Measurements from ENCODE around the gene LTBP3. TPM values are rescaled to one million over a fixed set of nuclear protein-coding genes. Genes with fewer than 3 reads are reported as not detected.

The LTBP3 gene
- total RNA-seq, 1 experiment from 2014 or later = 248 TPM

DNA sequence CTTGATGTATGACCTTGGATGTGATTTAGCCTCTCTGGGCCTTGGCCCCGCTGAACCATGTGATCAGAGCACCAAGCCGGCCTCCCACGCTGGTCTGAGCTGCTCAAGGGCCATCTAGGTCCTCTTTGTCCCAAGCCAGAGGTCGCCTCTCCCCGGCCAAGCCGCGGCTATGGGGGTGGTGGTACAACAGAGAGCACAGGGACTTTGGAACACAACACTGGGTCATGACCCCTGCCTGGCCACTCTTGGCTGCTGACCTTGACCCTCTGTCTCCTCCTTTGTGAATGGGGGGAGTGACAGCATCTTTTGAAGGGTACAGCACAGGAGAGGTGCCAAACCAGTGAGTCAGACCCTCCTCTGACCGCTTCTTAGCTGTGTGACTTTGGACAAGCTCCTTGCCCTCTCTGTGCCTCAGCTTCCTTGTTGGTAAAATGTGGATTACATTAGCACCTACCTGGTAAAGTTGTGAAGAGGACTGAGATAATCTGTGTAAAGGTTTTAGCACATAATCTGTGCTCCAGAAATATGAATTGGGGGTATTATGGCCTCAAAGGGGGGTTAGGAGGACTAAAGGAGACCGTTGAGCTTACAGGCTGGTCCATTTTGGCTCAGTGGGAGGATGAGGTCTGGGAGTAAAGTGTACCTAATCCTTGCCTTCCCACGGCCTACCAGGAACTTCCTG is 28.5 kb downstream of the LTBP3 start:
- CTCF ChIA-PET = interaction anchor here (0.7 to 0.9 kb wide), 2 partner anchors 11 to 1407 kb away, joined by 3 read pairs; no protein-coding TSS in a partner anchor
- H3K4me3 ChIP-seq (replicated peaks in 1 of 2; ENCODE audit: low read depth in 1 of 2, low read length in 2 of 2) = no peak overlapping the region
- no TSS peak for BruUV-seq (replicated peaks)
- no peak for ATAC-seq
- H3K9ac ChIP-seq (ENCODE audit: low read length) = no peak overlapping the region
- no peak overlapping the region for H3K4me2 ChIP-seq (ENCODE audit: low read length)
- peaks cover 0 to 11% of the 10 kb centered on the region in 2 experiments; a peak in 2 of 4 replicates for H3K4me1 ChIP-seq (ENCODE audit: control insufficient read depth in 1 of 2, insufficient read depth in 2 of 2, low read length in 2 of 2)
- H3K79me2 ChIP-seq (ENCODE audit: insufficient read depth, low read length) = peaks cover 20% of the 10 kb centered on the region
- POLR2A ChIA-PET = interaction anchor here (2.3 kb wide), 1 partner anchor 11 kb away, joined by 8 read pairs; no protein-coding TSS in a partner anchor
- H3K27me3 ChIP-seq (ENCODE audit: insufficient read depth, low read length) = no peaks in the 10 kb centered on the region
- intact Hi-C loops (cut with micrococcal nuclease) = no loop called here
- TF ChIP-seq EZH2 (IDR thresholded peaks at IDR 0.05) (no peak), ELF1 (IDR thresholded peaks at IDR 0.05; ENCODE audit: borderline replicate concordance, low read depth) (no peak), ZFX (IDR thresholded peaks at IDR 0.05) (no peak), EZH2phosphoT487 (IDR thresholded peaks at IDR 0.05; ENCODE audit: borderline replicate concordance) (no peak), ZNF274 (IDR thresholded peaks at IDR 0.05; ENCODE audit: low read depth, low read length) (no peak), TCF7L2 (IDR thresholded peaks at IDR 0.05; ENCODE audit: borderline replicate concordance, extremely low read depth, insufficient read depth, insufficient read length) (no peak), CBX3 (IDR thresholded peaks at IDR 0.05; ENCODE audit: low read depth) (no peak)
- TF ChIP-seq, protein P1, sequence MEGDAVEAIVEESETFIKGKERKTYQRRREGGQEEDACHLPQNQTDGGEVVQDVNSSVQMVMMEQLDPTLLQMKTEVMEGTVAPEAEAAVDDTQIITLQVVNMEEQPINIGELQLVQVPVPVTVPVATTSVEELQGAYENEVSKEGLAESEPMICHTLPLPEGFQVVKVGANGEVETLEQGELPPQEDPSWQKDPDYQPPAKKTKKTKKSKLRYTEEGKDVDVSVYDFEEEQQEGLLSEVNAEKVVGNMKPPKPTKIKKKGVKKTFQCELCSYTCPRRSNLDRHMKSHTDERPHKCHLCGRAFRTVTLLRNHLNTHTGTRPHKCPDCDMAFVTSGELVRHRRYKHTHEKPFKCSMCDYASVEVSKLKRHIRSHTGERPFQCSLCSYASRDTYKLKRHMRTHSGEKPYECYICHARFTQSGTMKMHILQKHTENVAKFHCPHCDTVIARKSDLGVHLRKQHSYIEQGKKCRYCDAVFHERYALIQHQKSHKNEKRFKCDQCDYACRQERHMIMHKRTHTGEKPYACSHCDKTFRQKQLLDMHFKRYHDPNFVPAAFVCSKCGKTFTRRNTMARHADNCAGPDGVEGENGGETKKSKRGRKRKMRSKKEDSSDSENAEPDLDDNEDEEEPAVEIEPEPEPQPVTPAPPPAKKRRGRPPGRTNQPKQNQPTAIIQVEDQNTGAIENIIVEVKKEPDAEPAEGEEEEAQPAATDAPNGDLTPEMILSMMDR (IDR thresholded peaks at IDR 0.05 in 2 of 3, conservative IDR thresholded peaks at IDR 0.05 in 1 of 3; ENCODE audit: borderline replicate concordance in 1 of 3, insufficient read depth in 1 of 3, low read depth in 2 of 3, low read length in 2 of 3) = no peak
- no peak for DNase-seq (ENCODE audit: low read depth, low spot score)
- RAD21 ChIA-PET (ENCODE audit: low non-redundant PET in 1 of 2, low total read pairs in 2 of 2, uncharacterized antibody in 2 of 2, unreplicated experiment in 2 of 2) = interaction anchor here in 1 of 2 experiments (0.6 kb wide), 1 partner anchor 11 kb away, joined by 3 read pairs; no protein-coding TSS in a partner anchor
- H2AFZ ChIP-seq (ENCODE audit: low read depth, low read length, poor library complexity, severe bottlenecking) = no peak overlapping the region
- no peaks in the 10 kb centered on the region for H3K9me3 ChIP-seq (ENCODE audit: control insufficient read depth in 1 of 2, insufficient read depth in 1 of 2, low read depth in 1 of 2, low read length in 2 of 2)
- H4K20me1 ChIP-seq (ENCODE audit: insufficient read depth) = no peaks in the 10 kb centered on the region
- H3K36me3 ChIP-seq (ENCODE audit: control insufficient read depth in 1 of 2, insufficient read depth in 2 of 2, low read length in 2 of 2) = peaks cover 11 to 42% of the 10 kb centered on the region in 2 experiments; a peak in 3 of 4 replicates
- H3K27ac ChIP-seq (ENCODE audit: low read depth, low read length) = no peak overlapping the region
- no peaks in the 10 kb centered on the region for H3K9me2 ChIP-seq (ENCODE audit: insufficient read depth)

Data from HCT116 (cell line).